Right kidney (tissue), 1 donor: ENCODE data around the gene EXPH5.
"Not testable (repeated sequence)": the region's sequence is repeated elsewhere in the genome, so short reads cannot be mapped to it uniquely, and the experiment has no call there.

ENCODE experiments used
- DNase-seq: peaks from one replicate; pipeline ENCODE4 v3.0.0-alpha.2; 2016

The EXPH5 gene

GRCh38 chr11:108606495-108607160, 13.1 kb upstream of the EXPH5 start:
- no peak for DNase-seq

DNA sequence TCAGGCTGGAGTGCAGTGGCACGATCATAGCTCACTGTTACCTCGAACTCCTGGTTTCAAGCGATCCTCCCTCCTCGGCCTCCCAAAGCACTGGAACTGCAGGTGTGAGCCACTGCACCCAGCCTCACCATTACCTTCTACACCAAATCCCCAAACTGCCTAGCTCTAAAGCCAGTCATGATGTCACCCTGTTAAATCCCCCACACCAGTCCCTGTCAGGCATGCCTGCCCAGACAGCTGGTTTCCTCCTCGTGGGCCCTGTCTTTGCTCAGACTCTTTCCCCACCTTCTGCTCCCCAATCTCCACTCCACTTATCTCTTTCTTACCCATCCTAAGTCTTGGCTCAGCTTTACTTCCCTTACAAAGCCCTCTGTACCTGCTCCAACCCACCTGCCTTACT, 12.5 kb upstream of the EXPH5 start:
- DNase-seq, result no peak

- not testable (repeated sequence) for DNase-seq
These were observed 9.2 kb upstream of the EXPH5 start for GRCh38 chr11:108602818-108603217.

GRCh38 chr11:108601150-108601549, 7.6 kb upstream of the EXPH5 start:
- no peak for DNase-seq

- no peak for DNase-seq
These were observed 6.4 kb upstream of the EXPH5 start for GRCh38 chr11:108599978-108600377.

DNA sequence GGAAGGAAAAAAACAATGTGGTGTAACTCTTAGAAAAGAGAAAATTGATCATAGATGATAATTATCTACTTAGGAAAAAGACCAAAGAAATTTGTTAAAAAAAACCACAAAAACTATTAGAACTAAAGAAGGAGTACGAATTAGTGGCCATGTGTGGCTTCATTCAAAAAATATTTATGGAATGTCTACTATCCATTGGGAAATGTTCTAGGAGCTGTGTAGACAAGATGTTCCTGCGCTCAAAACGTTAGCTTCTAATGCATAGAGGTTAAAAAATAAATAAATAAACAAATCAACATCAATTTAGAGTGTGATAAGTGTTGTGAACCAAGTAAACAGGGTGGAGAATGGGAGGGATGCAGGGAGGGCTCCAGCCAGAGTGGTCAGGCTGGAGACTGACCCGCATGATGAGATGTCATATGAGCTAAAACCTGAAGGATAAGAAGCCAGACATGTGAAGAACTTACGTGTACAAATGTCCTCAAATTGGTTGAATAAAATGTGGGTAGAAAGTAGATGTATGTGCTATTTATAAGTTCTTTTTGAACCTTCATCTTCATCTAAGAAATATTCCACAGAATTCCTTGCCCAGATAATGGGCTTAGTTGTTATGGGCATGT, 4.3 kb upstream of the EXPH5 start:
- no peak for DNase-seq

DNA sequence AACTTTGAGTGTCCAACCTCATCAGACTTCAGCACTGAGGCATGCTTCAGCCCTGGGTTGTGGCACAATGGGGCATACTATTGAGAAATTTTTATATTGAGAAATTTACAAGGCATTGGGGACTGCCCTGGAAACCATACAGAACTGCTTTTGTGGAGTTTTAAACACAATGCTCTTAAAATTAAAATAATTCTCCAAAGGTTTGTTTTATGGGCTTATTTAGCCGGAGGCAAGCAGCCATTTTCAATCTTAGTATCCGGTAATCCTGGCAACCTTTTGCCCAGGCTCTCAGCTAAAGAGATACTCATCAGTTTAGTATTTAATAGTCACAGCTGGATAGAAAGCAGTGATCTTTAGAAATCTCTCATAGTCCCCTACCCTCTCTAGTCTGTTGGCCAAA, 3.1 kb upstream of the EXPH5 start:
- DNase-seq, result no peak

- DNase-seq, result no peak
These were observed 411 bp upstream of the EXPH5 start for GRCh38 chr11:108593923-108594434.

DNA sequence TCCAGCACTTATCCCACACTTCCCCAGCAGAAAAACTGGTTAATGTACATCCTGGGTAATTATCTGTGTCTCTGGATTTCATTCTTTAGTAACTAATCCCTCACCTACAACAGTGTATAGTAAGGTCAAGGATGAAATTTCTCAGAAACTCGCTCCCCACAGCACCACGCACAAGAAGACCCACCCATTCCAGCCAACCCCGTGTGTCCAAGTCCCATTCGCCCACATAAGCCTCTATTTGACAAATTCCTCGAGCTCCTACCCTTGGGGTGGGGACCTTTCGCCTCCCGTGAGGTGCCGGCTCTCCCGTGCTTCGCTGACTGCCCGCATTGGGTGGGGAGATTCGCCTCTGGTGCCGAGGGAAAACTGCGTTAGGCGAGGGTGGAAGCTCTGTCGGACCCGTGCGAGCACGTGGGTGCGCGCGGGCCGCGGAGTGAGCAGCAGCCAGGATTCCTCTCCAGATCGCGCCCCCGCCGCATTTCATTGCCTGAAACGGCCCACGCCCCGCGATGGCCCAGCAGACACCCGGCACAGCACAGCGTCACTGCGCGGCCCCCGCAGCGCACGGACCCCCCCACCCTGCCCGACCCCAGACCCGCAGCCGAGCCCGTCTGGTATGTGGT, 866 bp downstream of the EXPH5 start:
- DNase-seq, result peak; percentile 66

- DNase-seq, result no peak
These were observed 1.7 kb downstream of the EXPH5 start for GRCh38 chr11:108591893-108592292.

GRCh38 chr11:108589136-108589535, 4.4 kb downstream of the EXPH5 start:
- DNase-seq, result no peak

DNA sequence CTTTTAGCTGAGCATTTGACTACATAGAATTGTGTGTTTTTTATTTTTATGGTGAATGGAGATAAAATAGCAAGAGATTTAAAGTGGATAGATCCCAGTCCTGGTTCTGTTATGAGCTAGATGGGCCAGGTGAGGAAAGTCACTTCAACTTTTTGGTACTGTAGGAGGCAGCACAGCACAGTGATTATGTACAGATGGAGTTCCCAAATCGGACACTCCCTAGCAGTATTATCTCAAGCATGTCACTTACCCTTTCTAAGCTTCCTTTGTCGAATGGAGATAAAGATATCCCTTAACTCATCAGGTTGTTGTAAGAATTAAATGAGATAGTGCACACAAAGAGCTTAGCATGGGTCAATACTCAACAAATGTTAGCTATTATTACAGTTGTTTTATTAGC, 5.3 kb downstream of the EXPH5 start:
- no peak for DNase-seq

- DNase-seq, result no peak
These were observed 6.5 kb downstream of the EXPH5 start for GRCh38 chr11:108587109-108587508.

DNA sequence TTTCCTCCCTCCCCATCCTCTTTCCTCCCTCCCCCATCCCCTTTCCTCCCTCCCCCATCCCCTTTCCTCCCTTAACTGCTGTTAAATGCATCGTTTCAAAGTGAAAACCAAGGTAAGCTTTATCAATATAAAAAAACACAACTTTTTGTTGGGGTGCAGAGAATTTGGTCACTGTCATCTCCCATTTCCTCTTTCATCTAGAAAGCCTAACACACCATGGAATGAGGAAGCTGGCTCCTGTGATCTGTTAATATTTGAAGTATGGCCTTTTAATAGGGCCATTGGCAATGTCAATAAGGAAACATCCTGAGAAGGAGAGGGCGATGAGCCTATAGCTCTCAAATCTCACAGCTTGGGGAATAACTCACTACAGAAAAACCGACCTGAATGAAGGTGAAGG, 7.0 kb downstream of the EXPH5 start:
- no peak for DNase-seq

DNA sequence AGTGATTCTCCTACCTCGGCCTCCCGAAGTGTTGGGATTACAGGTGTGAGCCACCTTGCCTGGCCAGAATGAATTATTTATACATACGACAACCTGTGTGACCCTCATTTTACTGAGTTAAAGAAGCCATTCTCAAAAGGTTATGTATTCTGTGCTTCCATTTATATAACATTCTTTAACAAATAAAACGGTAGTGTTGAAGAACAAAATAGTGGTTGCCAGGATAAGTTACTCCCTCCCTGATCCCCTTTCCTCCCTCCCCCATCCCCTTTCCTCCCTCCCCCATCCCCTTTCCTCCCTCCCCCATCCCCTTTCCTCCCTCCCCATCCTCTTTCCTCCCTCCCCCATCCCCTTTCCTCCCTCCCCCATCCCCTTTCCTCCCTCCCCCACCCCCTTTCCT, 7.4 kb downstream of the EXPH5 start:
- not testable (repeated sequence) for DNase-seq

DNA sequence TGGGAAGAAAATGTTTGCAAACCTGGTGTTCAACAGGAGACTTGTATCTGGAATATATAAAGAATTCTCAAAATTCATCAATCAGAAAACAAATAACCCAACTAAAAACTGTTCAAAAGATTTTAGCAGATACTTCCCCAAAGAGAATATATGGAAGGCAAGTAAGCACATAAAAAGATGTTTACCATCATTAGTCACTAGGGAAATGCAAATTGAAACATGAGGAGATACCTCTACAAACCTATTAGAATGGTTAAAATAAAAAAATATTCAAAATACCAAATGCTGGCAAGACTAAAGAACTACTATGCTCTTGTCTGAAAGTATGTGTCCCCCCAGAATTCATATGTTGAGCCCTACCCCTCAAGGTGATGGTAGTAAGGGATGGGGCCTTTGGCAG, 8.6 kb downstream of the EXPH5 start:
- no peak for DNase-seq

DNA sequence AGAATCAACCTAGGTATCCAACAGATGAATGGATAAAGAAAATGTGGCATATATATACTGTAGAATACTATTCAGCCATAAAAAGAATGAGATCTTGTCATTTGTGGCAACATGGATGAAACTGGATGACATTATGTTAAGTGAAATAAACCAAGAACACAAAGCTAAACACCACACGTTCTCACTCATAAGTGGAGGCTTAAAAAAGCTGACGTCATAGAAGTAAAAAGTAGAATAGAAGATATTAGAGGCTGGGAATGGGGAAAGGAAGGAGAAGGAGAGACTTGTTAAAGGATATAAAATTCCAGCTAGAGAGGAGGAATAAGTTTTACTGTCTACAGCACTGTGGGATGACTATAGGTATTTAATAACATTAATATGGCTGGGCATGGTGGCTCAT, 12.9 kb downstream of the EXPH5 start:
- DNase-seq, result no peak

DNA sequence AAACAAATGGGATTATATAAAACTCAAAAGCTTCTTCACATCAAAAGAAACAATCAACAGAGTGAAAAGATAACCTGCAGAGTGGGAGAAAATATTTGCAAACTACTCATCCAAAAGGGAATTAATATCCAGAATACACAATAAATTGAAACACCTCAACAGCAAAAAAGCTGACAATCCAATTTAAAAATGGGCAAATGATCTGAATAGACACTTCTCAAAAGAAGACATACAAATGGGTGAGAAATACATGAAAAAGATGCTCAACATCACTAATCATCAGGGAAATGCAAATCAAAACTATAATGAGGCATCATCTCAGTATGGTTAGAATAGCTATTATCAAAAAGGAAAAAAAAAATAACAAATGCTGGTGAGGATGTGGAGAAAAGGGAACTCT, 13.5 kb downstream of the EXPH5 start:
- DNase-seq, result no peak

- no peak for DNase-seq
These were observed 17.0 kb downstream of the EXPH5 start for GRCh38 chr11:108576523-108576922.

DNA sequence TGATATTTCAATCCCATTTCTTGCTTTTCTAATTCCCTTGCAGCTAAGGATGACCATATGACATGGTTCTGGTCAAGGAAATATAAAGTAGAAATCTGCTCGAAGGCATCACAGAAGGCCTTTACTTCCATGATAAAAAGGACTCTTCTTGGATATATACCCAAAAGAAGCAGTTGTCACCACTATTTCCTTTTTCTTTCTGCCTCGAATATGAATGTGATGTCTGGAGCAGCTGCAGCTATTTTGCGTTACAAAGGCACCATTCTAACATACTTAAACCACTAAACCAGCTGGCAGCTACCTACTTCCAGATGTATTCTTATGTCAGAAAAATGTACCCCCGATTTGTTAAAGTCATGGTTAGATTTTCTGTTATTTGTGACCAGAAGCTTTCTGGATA, 18.9 kb downstream of the EXPH5 start:
- DNase-seq, result no peak

- DNase-seq, result no peak
These were observed 22.6 kb downstream of the EXPH5 start for GRCh38 chr11:108571001-108571400.

- no peak for DNase-seq
These were observed 23.7 kb downstream of the EXPH5 start for GRCh38 chr11:108569896-108570295.

- no peak for DNase-seq
These were observed 25.2 kb downstream of the EXPH5 start for GRCh38 chr11:108568195-108568858.
